GM12874 (cell line): ENCODE measurements around the gene ACBD3.

Source experiments
- CTCF ChIP-seq: IDR thresholded peaks from 2 replicates; pipeline ENCODE4 v1.5.1; 2011; ENCODE audit warnings: low read depth, mild to moderate bottlenecking, control low read depth, low read length, moderate library complexity; ENCODE audit not compliant: insufficient read depth

ACBD3 gene

GRCh38 chr1:226186124-226187018 lies at the start of gene ACBD3:
ACBD3 (minus strand) TSS chr1:226186741; CDS start chr1:226186675, 66 bp downstream.
- TF ChIP-seq CTCF, result no peak

DNA sequence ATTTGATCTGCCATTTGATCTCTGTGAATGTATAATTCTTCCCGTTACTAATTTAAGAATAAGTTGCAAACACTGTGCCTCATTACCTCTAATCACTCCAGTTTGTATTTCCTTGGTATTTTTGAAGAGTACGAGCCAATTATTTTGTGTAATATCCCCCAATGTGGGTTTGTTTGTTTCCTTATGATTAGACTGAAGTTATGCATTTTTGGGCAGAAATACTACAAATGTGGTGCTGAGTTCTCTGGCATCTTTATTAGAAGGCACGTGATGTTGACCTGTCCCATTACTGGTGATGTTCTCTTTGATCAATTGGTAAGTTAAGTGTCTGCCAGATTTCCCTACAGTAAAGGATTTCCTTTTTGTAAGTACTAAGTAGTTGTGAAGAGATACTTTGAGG lies 47.3 kb upstream of the ACBD3 start:
- TF ChIP-seq CTCF, result no peak

DNA sequence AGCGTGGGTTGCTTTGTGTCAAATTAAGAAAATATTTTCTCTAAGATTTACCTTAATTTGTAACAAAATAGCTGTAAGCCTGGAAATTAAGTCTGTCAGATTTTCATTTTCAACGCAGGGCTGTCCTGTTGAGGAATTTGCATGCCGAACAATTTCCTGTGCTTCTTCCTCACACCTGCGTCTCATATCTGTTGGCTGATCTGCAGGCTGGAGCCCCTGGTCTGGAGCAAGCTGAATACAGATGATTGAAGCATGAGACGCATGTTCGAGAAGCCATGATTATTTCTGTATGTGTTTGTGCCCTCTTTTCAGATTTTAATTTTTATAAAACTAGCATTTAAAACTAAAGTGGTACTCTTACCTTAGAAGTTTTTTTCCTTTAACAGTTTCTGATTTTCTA lies 46.8 kb upstream of the ACBD3 start:
- no peak for TF ChIP-seq CTCF

GRCh38 chr1:226226601-226227000 lies 40.1 kb upstream of the ACBD3 start:
- no peak for TF ChIP-seq CTCF

- TF ChIP-seq CTCF, result peak; percentile 39; the same call in 1 of the 2 replicates
Observed at GRCh38 chr1:226223786-226224244, 37.3 kb upstream of the ACBD3 start.

- TF ChIP-seq CTCF, result no peak
Observed at GRCh38 chr1:226223157-226223785, 36.7 kb upstream of the ACBD3 start, which contains the start of gene MIXL1. MIXL1 (plus strand) TSS chr1:226223664; CDS start chr1:226223682, 18 bp downstream.

GRCh38 chr1:226222686-226223085 lies 36.1 kb upstream of the ACBD3 start:
- no peak for TF ChIP-seq CTCF
